ENCODE data around the gene CCDC27.

- TF ChIP-seq POLR2A (IDR thresholded peaks at IDR 0.05; ENCODE audit: low read depth, low read length) (no peak), TAF1 (IDR thresholded peaks at IDR 0.05; ENCODE audit: low read depth, low read length) (no peak), SPI1 (IDR thresholded peaks at IDR 0.05; ENCODE audit: low read depth, low read length) (no peak)
Measured at GRCh38 chr1:3772027-3772714, 19.9 kb downstream of the CCDC27 start.

All from GM12891 (cell line).